GM12892 (cell line): ENCODE data around the gene NGDN.
"Not testable (repeated sequence)": the region's sequence is repeated elsewhere in the genome, so short reads cannot be mapped to it uniquely, and the experiment has no call there.

ENCODE experiments used
- POLR2A ChIP-seq: IDR thresholded peaks from 2 replicates; pipeline ENCODE4 v1.6.1; 2011; ENCODE audit warnings: low read depth, low read length, control low read depth
- POLR2AphosphoS5 ChIP-seq: IDR thresholded peaks from 2 replicates; pipeline ENCODE4 v1.6.1; 2011; ENCODE audit warnings: low read depth, low read length, control low read depth
- TAF1 ChIP-seq: IDR thresholded peaks from 2 replicates; pipeline ENCODE4 v1.6.1; 2011; ENCODE audit warnings: low read depth, mild to moderate bottlenecking, control low read depth, low read length, borderline replicate concordance

- not testable (repeated sequence) for TF ChIP-seq POLR2AphosphoS5, POLR2A, TAF1
These were observed 43.7 kb upstream of the NGDN start for GRCh38 chr14:23425798-23426197.
